ENCODE measurements around the gene CYSTM1.

- no peak for TF ChIP-seq POLR2A (IDR thresholded peaks at IDR 0.05; ENCODE audit: low read depth, low read length)
- TF ChIP-seq POLR2AphosphoS5 (IDR thresholded peaks at IDR 0.05; ENCODE audit: low read depth, low read length) = no peak
- TF ChIP-seq TAF1 (IDR thresholded peaks at IDR 0.05; ENCODE audit: low read depth, low read length) = 0 out of 2 replicates have a peak, but pooled peaks have one; percentile 17
- TF ChIP-seq PAX5 (IDR thresholded peaks at IDR 0.05; ENCODE audit: insufficient read depth, low read length, severe bottlenecking) = no peak
Measured at GRCh38 chr5:140181002-140181483, 6.1 kb downstream of the CYSTM1 start.
